Fibroblast of pulmonary artery (primary cell): ENCODE measurements around the gene OR6A2.

ENCODE experiments used
- DNase-seq: peaks from one replicate; pipeline ENCODE4 v3.0.0-alpha.2; 2010; ENCODE audit warnings: low read depth
- H3K4me3 ChIP-seq: replicated peaks from 2 replicates; pipeline ENCODE4 v1.5.1; 2011; ENCODE audit warnings: low read depth, mild to moderate bottlenecking, control low read depth, low read length, moderate library complexity
- CTCF ChIP-seq: IDR thresholded peaks from 2 replicates; pipeline ENCODE4 v1.5.1; 2011; ENCODE audit warnings: mild to moderate bottlenecking, control low read depth, low read length, inconsistent platforms; ENCODE audit errors: missing control alignments

Gene OR6A2

GRCh38 chr11:6746086-6746618 lies 53.3 kb downstream of the OR6A2 start:
- no peak for TF ChIP-seq CTCF
- no peak overlapping the region for H3K4me3 ChIP-seq
- DNase-seq: peak; percentile 13

GRCh38 chr11:6745465-6746015 lies 53.9 kb downstream of the OR6A2 start:
- DNase-seq: no peak
- TF ChIP-seq CTCF: no peak
- H3K4me3 ChIP-seq: no peak overlapping the region

GRCh38 chr11:6745018-6745417 lies 54.5 kb downstream of the OR6A2 start:
- H3K4me3 ChIP-seq: no peak overlapping the region
- no peak for TF ChIP-seq CTCF
- DNase-seq: no peak

- H3K4me3 ChIP-seq: no peak overlapping the region
- no peak for DNase-seq
- TF ChIP-seq CTCF: no peak
Observed at GRCh38 chr11:6742260-6742659, 57.2 kb downstream of the OR6A2 start.
